ENCODE data around the gene PCDH15. TPM values are rescaled to one million over a fixed set of nuclear protein-coding genes. Genes with fewer than 3 reads are reported as not detected.

PCDH15 gene
- total RNA-seq, 2 donors from 2014 or later: 0.19 to 0.51 TPM

DNA sequence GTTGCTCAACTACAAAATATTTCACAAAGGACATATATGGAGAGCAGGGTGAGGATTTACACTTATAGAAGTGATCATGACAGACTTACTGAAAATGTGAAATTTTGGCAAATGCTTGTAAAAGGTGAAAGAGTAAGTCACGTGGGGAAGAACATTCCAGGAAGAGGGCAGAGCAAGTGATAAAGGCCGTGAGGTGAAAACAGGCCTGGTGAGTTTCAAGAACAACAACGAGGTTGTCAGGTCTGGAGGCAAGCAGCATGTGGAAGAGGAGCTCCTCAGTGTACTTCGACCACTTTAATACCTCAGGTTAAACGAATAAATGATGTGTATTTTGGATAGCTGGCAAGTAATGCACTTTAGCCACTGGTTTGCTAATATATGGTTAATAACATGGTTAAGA is 706.7 kb downstream of the PCDH15 start:
- no peak for DNase-seq (ENCODE audit: low spot score)
- no peaks in the 10 kb centered on the region for H3K27me3 ChIP-seq
- H3K9me3 ChIP-seq: no peaks in the 10 kb centered on the region
- TF ChIP-seq, protein P1, sequence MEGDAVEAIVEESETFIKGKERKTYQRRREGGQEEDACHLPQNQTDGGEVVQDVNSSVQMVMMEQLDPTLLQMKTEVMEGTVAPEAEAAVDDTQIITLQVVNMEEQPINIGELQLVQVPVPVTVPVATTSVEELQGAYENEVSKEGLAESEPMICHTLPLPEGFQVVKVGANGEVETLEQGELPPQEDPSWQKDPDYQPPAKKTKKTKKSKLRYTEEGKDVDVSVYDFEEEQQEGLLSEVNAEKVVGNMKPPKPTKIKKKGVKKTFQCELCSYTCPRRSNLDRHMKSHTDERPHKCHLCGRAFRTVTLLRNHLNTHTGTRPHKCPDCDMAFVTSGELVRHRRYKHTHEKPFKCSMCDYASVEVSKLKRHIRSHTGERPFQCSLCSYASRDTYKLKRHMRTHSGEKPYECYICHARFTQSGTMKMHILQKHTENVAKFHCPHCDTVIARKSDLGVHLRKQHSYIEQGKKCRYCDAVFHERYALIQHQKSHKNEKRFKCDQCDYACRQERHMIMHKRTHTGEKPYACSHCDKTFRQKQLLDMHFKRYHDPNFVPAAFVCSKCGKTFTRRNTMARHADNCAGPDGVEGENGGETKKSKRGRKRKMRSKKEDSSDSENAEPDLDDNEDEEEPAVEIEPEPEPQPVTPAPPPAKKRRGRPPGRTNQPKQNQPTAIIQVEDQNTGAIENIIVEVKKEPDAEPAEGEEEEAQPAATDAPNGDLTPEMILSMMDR (IDR thresholded peaks at IDR 0.05): no peak
- H3K27ac ChIP-seq: no peak overlapping the region
- H3K36me3 ChIP-seq: no peaks in the 10 kb centered on the region
- no peaks in the 10 kb centered on the region for H3K4me1 ChIP-seq
- H3K4me3 ChIP-seq: no peak overlapping the region

DNA sequence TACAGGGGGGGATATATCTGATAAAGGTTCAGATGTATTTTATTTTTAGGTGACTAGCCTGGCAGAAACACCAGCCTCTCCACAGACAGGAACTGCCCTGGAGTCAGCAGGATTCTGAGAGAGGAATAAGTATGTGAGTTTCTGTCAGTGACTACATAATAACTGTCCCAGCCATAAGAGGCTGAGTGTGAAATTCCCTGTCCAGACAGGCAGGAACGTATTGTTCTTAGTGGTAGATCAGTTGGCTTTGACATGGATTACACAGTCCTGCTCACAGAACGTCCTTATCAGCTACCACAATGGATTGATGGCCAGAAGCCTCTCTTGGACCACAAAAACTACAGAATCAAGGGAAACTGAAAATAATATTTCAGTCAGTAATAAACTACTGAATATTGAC is 709.8 kb downstream of the PCDH15 start:
- no peaks in the 10 kb centered on the region for H3K9me3 ChIP-seq
- DNase-seq (ENCODE audit: low spot score): no peak
- no peaks in the 10 kb centered on the region for H3K27me3 ChIP-seq
- H3K4me3 ChIP-seq: no peak overlapping the region
- H3K27ac ChIP-seq: peak overlapping the region in 1 of 2 donors; percentile 34
- H3K4me1 ChIP-seq: no peaks in the 10 kb centered on the region
- no peaks in the 10 kb centered on the region for H3K36me3 ChIP-seq
- TF ChIP-seq, protein P1 (IDR thresholded peaks at IDR 0.05): no peak

DNA sequence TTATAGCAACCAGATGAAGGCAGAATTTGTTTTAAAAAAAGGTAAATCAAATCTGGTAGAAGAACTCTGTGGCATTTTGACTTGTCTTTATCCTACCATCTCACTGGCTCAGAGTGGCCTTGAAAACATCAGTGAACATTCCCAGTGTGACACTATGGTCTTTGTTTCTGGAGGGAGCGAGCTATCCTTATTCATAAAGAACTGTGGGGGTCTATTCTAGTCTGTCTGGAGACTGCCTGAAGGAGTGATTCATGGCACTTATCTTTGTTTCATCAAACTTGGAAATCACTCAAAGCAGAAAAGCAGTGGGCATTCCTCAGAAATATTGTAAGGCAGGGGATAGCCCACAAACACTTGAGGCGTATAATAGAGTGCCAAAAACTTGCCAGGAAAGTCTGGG is 719.1 kb downstream of the PCDH15 start:
- Histone ChIP-seq H3K9me3 (no peaks in the 10 kb centered on the region), H3K4me1 (no peaks in the 10 kb centered on the region), H3K4me3 (no peak overlapping the region), H3K27ac (no peak overlapping the region), H3K36me3 (no peaks in the 10 kb centered on the region), H3K27me3 (no peaks in the 10 kb centered on the region)
- DNase-seq (ENCODE audit: low spot score): no peak
- TF ChIP-seq, protein P1 (IDR thresholded peaks at IDR 0.05): no peak

DNA sequence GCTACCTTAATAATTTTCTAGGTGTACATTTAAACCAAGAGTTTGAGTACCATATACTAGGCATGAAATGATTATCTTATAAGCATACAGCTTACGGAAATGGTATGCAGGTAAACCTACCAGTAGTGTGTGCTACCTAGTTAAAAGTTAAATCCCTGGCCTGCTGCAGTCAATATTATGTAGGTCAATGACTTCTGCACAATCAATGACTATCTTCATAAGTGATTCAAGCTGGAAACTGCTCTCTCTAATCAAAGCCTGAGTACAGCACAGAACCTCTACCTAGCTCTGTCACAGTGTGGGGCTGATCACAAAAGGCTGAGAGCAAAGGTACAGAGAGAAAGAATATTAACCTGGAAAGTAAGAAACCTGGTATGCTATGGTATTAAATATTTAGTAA is 733.7 kb downstream of the PCDH15 start:
- Histone ChIP-seq H3K27ac (no peak overlapping the region), H3K27me3 (no peaks in the 10 kb centered on the region), H3K4me3 (no peak overlapping the region), H3K36me3 (no peaks in the 10 kb centered on the region), H3K9me3 (no peaks in the 10 kb centered on the region), H3K4me1 (no peaks in the 10 kb centered on the region)
- no peak for DNase-seq (ENCODE audit: low spot score)
- TF ChIP-seq, protein P1 (IDR thresholded peaks at IDR 0.05): no peak

DNA sequence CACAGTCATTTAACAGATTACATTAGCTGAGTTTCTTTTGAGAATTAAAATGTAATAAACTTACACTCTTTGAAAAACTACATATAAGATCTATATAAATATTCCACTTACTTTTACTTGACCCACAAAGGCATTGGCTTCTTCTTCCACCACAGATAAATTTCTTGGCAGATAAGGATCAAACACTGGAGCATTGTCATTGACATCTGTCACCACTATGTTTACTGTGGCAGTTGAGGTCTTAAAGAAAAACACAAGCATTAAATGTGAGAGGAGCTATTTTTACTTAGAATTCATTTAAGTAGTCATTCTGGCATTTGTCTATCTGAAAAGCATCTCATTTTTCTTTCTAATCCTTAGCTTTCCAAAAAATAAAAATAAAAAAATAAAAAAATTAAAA is 734.4 kb downstream of the PCDH15 start:
- no peaks in the 10 kb centered on the region for H3K36me3 ChIP-seq

DNA sequence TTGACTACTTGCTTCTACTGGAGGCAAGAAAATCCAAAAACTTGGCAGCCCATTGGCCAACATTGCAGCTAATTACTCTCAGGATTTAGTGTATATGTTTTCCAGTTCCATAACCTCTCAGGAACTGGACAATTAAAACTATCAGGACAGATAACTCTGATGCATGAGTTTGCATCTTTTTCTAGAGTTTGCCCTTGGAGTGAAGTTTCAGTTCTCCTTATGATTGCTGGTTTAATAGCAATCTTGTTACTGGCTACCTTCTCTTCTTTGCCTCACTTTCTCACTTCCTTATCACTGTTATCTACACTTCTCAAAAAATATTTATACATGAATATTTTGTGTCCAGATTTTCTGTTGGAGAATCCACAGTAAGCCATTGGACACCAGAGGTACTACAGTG is 735.9 kb downstream of the PCDH15 start:
- Histone ChIP-seq H3K9me3 (no peaks in the 10 kb centered on the region), H3K4me3 (no peak overlapping the region), H3K27ac (no peak overlapping the region), H3K4me1 (no peaks in the 10 kb centered on the region), H3K36me3 (no peaks in the 10 kb centered on the region), H3K27me3 (no peaks in the 10 kb centered on the region)
- DNase-seq (ENCODE audit: low spot score): no peak
- TF ChIP-seq, protein P1 (IDR thresholded peaks at IDR 0.05): no peak

More for the DNA sequence above, 734.4 kb downstream of the PCDH15 start:
- no peak overlapping the region for H3K27ac ChIP-seq
- TF ChIP-seq, protein P1 (IDR thresholded peaks at IDR 0.05): no peak
- no peaks in the 10 kb centered on the region for H3K27me3 ChIP-seq
- no peak for DNase-seq (ENCODE audit: low spot score)
- no peaks in the 10 kb centered on the region for H3K4me1 ChIP-seq
- no peaks in the 10 kb centered on the region for H3K9me3 ChIP-seq
- H3K4me3 ChIP-seq: no peak overlapping the region
